Panc1 (cell line): Measurements from ENCODE around the gene SETD1A.

ENCODE experiments used
- POLR2AphosphoS5 ChIP-seq: IDR thresholded peaks from 2 replicates; pipeline ENCODE4 v1.6.1; 2012; ENCODE audit warnings: mild to moderate bottlenecking, low read depth, low read length, moderate library complexity
- SIN3A ChIP-seq: IDR thresholded peaks from 2 replicates; pipeline ENCODE4 v1.6.1; 2012; ENCODE audit warnings: low read depth, mild to moderate bottlenecking, low read length, moderate library complexity, borderline replicate concordance; ENCODE audit not compliant: insufficient read depth
- TF ChIP-seq, protein P1 (sequence below): fragments of 450-650 bp; IDR thresholded peaks from 2 replicates; pipeline ENCODE4 v1.5.1; 2017; ENCODE audit warnings: mild to moderate bottlenecking
- TF ChIP-seq, protein P2 (sequence below), 2 experiments: IDR thresholded peaks; 2 replicates each; pipeline ENCODE4 v1.6.1; 2011 to 2012; ENCODE audit warnings: low read depth in 2 of 2, control low read depth in 1 of 2, low read length in 1 of 2, mild to moderate bottlenecking in 1 of 2, moderate library complexity in 1 of 2; ENCODE audit not compliant: insufficient read depth in 1 of 2

- TF ChIP-seq, protein P1, sequence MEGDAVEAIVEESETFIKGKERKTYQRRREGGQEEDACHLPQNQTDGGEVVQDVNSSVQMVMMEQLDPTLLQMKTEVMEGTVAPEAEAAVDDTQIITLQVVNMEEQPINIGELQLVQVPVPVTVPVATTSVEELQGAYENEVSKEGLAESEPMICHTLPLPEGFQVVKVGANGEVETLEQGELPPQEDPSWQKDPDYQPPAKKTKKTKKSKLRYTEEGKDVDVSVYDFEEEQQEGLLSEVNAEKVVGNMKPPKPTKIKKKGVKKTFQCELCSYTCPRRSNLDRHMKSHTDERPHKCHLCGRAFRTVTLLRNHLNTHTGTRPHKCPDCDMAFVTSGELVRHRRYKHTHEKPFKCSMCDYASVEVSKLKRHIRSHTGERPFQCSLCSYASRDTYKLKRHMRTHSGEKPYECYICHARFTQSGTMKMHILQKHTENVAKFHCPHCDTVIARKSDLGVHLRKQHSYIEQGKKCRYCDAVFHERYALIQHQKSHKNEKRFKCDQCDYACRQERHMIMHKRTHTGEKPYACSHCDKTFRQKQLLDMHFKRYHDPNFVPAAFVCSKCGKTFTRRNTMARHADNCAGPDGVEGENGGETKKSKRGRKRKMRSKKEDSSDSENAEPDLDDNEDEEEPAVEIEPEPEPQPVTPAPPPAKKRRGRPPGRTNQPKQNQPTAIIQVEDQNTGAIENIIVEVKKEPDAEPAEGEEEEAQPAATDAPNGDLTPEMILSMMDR, result no peak
- TF ChIP-seq SIN3A (no peak), POLR2AphosphoS5 (no peak)
- TF ChIP-seq, protein P2, sequence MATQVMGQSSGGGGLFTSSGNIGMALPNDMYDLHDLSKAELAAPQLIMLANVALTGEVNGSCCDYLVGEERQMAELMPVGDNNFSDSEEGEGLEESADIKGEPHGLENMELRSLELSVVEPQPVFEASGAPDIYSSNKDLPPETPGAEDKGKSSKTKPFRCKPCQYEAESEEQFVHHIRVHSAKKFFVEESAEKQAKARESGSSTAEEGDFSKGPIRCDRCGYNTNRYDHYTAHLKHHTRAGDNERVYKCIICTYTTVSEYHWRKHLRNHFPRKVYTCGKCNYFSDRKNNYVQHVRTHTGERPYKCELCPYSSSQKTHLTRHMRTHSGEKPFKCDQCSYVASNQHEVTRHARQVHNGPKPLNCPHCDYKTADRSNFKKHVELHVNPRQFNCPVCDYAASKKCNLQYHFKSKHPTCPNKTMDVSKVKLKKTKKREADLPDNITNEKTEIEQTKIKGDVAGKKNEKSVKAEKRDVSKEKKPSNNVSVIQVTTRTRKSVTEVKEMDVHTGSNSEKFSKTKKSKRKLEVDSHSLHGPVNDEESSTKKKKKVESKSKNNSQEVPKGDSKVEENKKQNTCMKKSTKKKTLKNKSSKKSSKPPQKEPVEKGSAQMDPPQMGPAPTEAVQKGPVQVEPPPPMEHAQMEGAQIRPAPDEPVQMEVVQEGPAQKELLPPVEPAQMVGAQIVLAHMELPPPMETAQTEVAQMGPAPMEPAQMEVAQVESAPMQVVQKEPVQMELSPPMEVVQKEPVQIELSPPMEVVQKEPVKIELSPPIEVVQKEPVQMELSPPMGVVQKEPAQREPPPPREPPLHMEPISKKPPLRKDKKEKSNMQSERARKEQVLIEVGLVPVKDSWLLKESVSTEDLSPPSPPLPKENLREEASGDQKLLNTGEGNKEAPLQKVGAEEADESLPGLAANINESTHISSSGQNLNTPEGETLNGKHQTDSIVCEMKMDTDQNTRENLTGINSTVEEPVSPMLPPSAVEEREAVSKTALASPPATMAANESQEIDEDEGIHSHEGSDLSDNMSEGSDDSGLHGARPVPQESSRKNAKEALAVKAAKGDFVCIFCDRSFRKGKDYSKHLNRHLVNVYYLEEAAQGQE (IDR thresholded peaks at IDR 0.05; ENCODE audit: insufficient read depth in 1 of 2, low read depth in 2 of 2, low read length in 1 of 2), result no peak
Observed at GRCh38 chr16:31023252-31023602, 65.7 kb downstream of the SETD1A start.
